ENCODE data around the gene CDKN2D. TPM values are rescaled to one million over a fixed set of nuclear protein-coding genes. Genes with fewer than 3 reads are reported as not detected.
"Not testable (repeated sequence)": the region's sequence is repeated elsewhere in the genome, so short reads cannot be mapped to it uniquely, and the experiment has no call there.

The CDKN2D gene
- total RNA-seq, 1 donor from 2014 or later: 10.5 TPM

DNA sequence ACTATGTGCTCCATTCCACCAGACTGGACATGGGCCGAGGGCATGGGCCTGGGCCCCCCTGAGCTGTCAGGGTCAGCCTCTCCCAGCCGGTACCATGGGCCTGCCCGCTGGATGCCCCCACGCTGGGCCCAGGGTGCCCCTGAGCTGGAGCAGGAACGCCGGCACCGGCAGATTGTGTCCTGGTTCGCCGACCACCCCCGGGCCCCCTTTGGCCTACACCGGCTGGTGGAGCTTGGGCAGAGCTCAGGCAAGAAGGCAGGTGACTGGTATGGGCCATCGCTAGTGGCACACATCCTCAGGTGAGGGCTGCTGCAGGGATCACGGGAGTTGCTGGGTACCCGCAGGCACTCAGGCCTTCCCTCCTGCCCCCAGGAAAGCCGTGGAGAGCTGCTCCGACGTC, 22.0 kb downstream of the CDKN2D start:
- Histone ChIP-seq H3K4me1 (peaks cover 15% of the 10 kb centered on the region), H3K36me3 (peaks cover 59% of the 10 kb centered on the region), H3K4me3 (no peak overlapping the region), H3K27me3 (no peaks in the 10 kb centered on the region), H3K27ac (no peak overlapping the region), H3K9me3 (no peaks in the 10 kb centered on the region)
- DNase-seq (no peak), ATAC-seq (no peak)
- TF ChIP-seq, protein P1, sequence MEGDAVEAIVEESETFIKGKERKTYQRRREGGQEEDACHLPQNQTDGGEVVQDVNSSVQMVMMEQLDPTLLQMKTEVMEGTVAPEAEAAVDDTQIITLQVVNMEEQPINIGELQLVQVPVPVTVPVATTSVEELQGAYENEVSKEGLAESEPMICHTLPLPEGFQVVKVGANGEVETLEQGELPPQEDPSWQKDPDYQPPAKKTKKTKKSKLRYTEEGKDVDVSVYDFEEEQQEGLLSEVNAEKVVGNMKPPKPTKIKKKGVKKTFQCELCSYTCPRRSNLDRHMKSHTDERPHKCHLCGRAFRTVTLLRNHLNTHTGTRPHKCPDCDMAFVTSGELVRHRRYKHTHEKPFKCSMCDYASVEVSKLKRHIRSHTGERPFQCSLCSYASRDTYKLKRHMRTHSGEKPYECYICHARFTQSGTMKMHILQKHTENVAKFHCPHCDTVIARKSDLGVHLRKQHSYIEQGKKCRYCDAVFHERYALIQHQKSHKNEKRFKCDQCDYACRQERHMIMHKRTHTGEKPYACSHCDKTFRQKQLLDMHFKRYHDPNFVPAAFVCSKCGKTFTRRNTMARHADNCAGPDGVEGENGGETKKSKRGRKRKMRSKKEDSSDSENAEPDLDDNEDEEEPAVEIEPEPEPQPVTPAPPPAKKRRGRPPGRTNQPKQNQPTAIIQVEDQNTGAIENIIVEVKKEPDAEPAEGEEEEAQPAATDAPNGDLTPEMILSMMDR (IDR thresholded peaks at IDR 0.05): no peak
- intact Hi-C loops (cut with DNase I): no loop called here

DNA sequence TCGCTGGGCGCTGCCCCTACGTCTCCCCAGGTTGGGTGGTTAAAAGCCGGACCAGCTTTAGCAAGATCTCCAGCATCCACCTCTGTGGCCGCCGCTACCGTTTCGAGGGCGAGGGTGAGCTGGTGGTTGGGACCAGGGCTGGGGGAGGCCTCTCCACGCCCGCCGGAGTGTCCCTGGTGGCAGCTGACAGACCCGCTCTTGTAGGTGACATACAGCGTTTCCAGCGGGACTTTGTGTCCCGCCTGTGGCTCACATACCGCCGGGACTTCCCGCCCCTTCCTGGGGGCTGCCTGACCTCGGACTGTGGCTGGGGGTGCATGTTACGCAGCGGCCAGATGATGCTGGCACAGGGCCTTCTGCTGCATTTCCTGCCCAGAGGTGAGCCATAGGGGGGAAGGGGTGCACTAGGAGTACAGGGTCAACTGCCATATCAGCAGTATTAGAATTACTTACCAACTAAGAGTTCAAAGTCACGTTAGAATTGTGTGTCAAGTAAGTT, 24.0 kb downstream of the CDKN2D start:
- TF ChIP-seq, protein P1 (IDR thresholded peaks at IDR 0.05): no peak
- Histone ChIP-seq H3K27ac (peak overlapping the region; percentile 91), H3K36me3 (peaks cover 41% of the 10 kb centered on the region), H3K4me3 (peak overlapping the region; percentile 88), H3K9me3 (no peaks in the 10 kb centered on the region), H3K27me3 (no peaks in the 10 kb centered on the region), H3K4me1 (peaks cover 15% of the 10 kb centered on the region)
- no peak for DNase-seq
- intact Hi-C loops (cut with DNase I): no loop called here
- ATAC-seq: no peak

DNA sequence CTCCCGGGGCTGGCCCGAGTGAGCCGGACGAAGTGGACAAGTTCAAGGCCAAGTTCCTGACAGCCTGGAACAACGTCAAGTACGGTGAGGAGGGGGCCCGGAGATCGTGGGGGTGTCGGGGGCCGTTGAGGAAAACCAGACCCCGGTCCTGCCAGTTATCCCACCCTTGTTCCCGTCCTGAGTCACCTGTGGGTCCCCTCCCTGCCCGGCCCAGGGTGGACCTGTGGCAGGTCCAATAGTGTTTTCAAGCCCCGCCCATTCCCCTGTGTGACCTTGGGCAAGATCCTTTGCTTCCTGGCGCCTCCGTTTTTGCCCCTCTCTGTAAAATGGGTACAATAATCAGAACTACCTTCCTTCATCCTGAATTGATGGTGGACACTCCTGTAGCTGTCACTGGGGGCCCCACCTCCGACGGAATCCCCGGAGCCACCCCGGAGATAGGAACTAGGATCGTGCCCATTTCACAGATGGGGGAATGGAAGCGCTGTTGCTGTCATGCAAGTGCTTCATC, 24.5 kb downstream of the CDKN2D start:
- Histone ChIP-seq H3K9me3 (no peaks in the 10 kb centered on the region), H3K4me3 (peak overlapping the region; percentile 88), H3K27ac (peak overlapping the region; percentile 91), H3K36me3 (peaks cover 36% of the 10 kb centered on the region), H3K4me1 (peaks cover 15% of the 10 kb centered on the region), H3K27me3 (no peaks in the 10 kb centered on the region)
- intact Hi-C loops (cut with DNase I): no loop called here
- ATAC-seq (peak; percentile 36), DNase-seq (peak; percentile 73)
- TF ChIP-seq, protein P1 (IDR thresholded peaks at IDR 0.05): no peak

DNA sequence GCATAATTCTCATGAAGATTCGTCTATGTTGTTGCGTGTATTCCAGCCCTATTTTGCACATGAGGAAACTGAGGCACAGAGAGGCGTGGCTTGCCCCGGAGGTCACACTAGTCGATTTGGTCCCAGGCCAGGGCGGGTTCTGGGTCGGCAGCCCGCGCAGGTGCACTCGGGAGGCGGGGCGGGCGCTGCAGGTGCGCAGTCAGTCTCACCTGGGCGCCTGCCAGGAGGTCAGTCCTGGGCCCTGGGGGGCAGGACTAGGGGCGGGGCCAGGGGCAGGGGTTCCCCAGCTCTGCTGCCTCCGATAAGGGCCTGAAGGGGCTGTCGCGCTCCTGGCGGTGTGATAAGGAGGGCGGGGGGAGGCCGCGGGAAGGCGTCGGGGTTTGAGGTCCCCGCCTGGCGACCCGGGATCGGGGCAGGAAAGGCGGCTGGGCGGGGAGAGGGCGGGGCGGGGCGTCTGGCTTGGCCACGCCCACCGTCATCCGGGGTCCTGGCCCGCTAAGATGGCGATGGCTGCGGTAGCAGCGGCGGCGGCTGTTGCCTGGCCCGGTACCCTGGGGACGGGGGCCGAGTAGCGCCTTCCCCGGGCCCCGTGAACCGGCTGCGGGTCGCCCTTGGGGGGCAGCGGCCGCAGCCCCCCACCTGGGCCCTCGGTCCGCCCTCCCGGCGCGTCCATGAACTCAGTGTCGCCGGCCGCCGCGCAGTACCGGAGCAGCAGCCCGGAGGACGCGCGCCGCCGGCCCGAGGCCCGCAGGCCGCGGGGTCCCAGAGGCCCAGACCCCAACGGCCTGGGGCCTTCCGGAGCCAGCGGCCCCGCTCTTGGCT, 25.1 kb downstream of the CDKN2D start, which contains the start of gene ATG4D:
Gene ATG4D (plus strand): TSS at position 485 of the 822 bp plus-strand sequence. CDS start 187 bp downstream, at position 672.
- intact Hi-C loops (cut with DNase I): no loop called here
- Histone ChIP-seq H3K9me3 (no peaks in the 10 kb centered on the region), H3K27me3 (no peaks in the 10 kb centered on the region), H3K4me1 (peaks cover 15% of the 10 kb centered on the region), H3K4me3 (peak within 1 kb of the TSS; percentile 88), H3K36me3 (peaks cover 30% of the 10 kb centered on the region), H3K27ac (peak within 1 kb of the TSS; percentile 91)
- peak; percentile 96 for DNase-seq
- TF ChIP-seq, protein P1 (IDR thresholded peaks at IDR 0.05): no peak
- ATAC-seq: peak; percentile 94

DNA sequence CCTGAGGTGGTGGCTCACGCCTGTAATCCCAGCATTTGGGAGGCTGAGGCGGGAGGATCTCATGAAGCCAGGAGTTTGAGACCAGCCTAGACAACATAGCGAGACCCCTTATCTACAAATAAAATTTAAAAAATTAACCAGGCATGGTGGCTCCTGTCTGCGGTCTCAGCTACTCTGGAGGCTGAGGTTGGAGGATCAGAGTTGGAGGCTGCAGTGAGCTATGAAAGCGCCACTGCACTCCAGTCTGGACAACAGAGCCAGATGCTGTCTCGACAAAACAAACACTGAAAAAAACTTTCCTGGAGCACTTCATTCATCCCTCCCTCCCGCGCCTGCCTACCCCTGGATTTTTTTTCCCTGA, 25.7 kb downstream of the CDKN2D start:
- ATAC-seq: no peak
- Histone ChIP-seq H3K4me1 (peaks cover 15% of the 10 kb centered on the region), H3K27ac (peak overlapping the region; percentile 91), H3K27me3 (no peaks in the 10 kb centered on the region), H3K4me3 (peak overlapping the region; percentile 88), H3K36me3 (peaks cover 24% of the 10 kb centered on the region), H3K9me3 (no peaks in the 10 kb centered on the region)
- intact Hi-C loops (cut with DNase I): no loop called here
- no peak for DNase-seq
- TF ChIP-seq, protein P1 (IDR thresholded peaks at IDR 0.05): no peak

DNA sequence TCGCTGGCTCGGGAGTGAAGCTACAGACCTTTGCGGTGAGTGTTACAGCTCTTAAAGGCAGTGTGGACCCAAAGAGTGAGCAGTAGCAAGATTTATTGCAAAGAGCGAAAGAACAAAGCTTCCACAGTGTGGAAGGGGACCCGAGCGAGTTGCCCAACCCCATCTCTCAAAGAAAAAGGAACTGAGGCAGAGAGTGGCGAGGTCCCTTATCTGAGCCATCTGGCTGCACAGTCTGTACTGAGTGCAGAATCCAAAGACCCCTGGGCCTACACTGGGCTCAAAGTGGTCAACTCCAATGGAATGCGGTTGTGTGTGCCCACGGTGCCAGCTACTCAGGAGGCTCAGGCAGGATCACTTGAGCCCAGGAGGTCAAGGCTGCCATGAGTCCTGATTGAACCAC, 29.8 kb downstream of the CDKN2D start:
- H3K27ac ChIP-seq; ATAC-seq; H3K4me3 ChIP-seq; H3K36me3 ChIP-seq; intact Hi-C loops (cut with DNase I); DNase-seq; H3K4me1 ChIP-seq; H3K9me3 ChIP-seq; H3K27me3 ChIP-seq: not testable (repeated sequence)
